HG03571 (cell line): Measurements from ENCODE around the gene C1orf53.
"Not testable (repeated sequence)": the region's sequence is repeated elsewhere in the genome, so short reads cannot be mapped to it uniquely, and the experiment has no call there.

Experiments used
- ATAC-seq: cut with Tn5 transposase; IDR thresholded peaks from one replicate; pipeline ENCODE4 v1.9.1; 2021; ENCODE audit not compliant: unreplicated experiment

The C1orf53 gene

GRCh38 chr1:197920414-197921117 is 18.1 kb downstream of the C1orf53 start:
- no peak for ATAC-seq

DNA sequence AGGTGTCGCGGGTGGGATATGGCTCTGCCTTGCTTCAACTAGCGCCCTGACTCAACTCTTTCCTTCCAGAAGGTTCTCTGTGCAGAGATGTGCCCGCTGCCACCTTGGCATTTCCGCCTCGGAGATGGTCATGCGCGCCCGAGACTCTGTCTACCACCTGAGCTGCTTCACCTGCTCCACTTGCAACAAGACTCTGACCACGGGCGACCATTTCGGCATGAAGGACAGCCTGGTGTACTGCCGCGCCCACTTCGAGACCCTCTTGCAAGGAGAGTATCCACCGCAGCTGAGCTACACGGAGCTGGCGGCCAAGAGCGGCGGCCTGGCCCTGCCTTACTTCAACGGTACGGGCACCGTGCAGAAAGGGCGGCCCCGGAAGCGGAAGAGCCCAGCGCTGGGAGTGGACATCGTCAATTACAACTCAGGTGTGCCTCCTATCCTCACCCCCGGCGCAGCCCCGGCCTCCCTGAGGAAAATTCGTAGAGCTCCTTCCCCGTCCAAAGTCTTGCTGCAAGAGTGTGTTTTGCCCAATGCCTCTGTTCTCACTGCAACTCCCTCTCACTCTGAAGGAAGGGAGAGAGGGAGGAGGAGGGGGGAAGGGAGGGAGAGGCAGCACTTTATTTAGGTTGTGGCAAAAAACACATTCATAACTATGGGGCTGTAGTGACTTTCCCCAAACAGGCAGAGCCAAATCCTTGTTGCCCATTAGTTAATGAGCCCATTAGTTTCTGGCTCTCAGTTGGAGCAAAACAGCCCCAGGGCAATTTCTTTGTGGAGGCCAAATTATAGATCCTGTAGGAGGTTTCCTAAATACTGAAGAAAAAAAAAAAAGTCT is 19.0 kb downstream of the C1orf53 start:
- ATAC-seq, result no peak

- no peak for ATAC-seq
These were observed 19.6 kb downstream of the C1orf53 start for GRCh38 chr1:197922070-197922390.

DNA sequence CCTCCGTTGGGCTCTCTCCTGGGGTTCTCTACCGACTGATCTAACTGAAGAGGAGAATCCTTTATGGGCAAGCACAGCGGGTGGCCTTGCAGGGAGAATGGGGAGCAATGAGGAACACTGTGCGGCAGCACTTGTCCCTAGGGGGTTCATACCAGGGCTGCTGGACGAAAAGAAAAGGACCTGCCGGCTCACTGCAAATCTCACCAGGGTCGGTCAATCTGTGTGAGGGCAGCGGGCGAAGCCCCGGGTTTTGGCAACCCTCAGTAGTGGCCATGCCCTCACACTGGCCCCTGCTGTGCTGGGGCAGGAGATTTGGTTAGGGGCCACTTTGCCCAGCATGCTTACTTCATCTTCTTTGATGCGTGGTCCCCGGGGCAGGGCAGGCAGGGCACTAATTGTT is 20.6 kb downstream of the C1orf53 start:
- ATAC-seq, result no peak

DNA sequence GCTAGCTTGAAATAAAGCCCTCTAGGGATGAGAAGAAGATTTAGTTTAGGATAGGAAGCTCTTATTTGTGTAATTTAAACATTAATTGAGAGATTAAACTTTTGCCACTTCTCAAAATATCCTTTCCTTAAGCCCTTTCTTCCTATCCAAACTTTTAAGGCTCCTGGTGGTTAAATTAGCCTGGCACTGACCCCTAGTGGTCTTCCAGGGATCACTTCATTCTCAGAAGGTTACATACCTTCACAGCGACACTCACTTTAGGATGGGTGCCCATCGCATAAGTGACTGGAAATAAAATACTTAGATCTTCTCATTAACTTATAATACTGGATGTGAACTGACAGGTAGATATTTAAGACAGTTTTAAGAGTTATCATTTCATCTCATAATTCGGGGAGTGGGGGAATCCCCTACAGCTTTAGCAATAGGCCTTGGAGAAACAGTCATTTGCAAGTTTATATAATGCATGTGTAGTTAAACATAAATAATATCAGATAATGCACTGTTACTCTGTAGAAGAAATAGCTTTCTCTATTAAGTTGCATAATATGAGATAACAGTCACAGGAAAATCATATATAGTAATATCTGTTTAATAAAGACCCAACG is 22.2 kb downstream of the C1orf53 start:
- ATAC-seq, result peak; percentile 73

GRCh38 chr1:197927908-197928665 is 25.7 kb downstream of the C1orf53 start:
- no peak for ATAC-seq

DNA sequence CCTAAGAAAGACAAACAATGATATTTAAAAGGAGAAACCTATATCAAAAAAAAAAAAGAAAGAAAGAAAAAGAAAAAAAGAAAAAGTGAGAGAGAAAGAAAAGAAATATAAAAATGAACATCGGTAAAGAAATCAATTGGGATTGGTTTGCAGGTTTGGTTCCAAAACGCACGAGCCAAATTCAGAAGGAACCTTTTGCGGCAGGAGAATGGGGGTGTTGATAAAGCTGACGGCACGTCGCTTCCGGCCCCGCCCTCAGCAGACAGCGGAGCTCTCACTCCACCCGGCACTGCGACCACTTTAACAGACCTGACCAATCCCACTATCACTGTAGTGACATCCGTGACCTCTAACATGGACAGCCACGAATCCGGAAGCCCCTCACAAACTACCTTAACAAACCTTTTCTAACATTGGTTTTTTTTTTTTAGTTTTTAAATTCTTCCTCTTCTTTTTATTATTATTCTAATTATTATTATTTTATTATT is 26.5 kb downstream of the C1orf53 start:
- ATAC-seq, result no peak

DNA sequence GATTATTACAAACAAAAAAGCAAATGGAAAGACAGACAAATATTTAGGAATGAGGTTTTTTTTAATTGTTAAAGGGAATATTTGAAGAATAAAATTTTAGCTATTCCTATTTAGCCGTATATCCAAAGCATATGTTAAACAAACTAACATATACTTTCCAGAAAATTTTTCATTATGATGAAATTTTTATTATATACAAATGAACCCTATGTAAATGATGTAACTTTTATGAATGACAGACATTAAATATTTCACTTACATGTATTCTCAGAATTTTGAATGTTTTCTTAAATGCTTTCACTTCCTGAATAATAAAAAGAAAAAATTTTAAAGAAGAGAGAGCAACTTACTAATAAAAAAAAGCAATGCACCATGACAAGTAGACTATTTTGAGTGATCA is 30.6 kb downstream of the C1orf53 start:
- ATAC-seq, result no peak

DNA sequence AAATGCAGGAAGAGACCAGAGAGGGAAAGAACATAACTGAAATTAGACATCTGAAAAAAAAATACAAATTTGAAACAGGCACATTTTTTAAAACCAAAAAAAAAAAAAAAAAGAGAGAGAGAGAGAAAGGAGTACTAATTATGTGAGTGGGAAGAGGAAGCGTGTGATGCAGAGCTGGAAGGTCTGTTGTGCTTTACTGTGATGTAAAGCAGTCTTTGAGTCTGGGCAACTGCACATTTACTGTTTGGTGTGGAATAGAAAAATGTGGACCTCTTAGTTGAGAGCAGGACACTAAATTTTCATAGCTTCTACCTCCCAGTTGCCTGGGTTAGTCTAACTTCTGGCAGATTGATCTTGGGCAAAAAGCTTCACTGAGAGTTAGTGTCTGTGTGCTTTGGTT is 31.2 kb downstream of the C1orf53 start:
- ATAC-seq, result no peak

DNA sequence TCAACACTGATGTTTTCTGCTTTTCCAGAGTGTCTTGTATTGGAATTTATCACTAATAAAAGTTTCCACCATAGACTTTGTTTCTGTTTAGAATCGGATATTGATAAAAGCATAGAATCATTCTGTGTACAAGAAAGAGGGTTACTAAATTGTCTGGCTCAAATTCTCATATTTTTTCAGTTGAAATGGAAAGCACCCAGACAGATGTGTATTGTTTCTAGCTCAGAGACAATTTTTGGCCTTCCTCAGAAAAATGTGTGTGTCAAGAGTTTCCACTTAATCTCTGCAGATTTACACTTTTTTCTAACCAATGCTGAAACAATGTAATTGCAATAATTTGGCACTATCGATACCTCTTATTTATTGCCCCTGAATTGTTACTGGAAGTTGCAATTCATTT is 35.0 kb downstream of the C1orf53 start:
- ATAC-seq, result no peak

DNA sequence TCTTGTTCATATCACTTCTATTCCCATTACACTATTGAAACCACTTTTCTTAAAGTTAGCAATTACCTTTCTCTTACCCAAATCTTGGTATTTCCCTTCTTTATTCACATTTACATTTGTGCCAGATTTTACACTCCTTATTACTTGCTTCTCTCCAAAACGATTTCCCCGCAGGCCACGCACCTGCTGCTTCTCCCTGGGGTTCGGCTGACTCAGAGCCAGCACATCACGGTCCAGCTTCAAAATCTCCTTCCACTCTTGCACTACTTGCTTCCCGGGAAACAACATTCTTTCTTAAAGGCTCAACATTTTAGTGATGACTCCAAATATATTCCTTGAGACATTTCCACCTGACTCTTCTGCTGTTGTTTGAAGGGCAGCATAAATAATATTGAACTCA is 35.5 kb downstream of the C1orf53 start:
- ATAC-seq, result no peak

GRCh38 chr1:197939159-197939980 is 36.9 kb downstream of the C1orf53 start:
- ATAC-seq, result not testable (repeated sequence)

DNA sequence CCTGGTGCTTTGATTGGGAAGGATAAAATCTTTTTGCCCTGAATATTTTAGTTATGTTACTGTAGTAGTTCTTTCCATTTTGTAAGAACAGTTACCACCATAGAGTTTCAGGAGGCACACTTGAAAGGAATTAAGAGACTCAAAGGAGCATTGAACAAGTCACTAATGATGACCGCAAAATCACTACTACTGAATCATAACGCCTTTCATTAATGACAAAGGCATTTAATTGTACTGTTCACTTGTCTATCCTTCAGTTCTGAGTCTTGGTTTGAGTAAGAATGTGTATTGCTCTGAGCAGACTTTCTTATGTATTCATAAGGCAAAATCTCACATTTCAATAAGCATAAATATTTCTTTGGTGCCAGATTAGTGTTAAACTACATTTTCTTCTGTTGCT is 39.6 kb downstream of the C1orf53 start:
- no peak for ATAC-seq

DNA sequence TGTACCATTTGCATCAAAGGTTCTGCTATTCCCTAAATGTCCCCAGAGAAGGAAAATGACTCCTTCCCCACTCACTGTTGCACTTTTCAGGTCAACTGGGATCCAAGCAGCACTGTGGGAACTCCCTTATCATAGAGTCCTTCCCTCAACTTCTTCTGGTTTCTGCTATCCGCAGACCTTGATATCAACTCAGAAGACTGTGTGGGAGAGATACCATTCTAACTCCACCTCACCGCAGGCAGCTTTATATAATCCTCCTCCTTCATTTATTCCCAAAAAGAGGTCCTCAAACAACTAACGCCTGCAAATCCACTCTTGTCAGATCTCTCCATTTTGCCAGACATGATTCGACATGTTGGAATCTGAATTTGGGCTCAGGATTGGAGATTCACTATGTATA is 42.1 kb downstream of the C1orf53 start:
- no peak for ATAC-seq

- ATAC-seq, result no peak
These were observed 46.8 kb downstream of the C1orf53 start for GRCh38 chr1:197948926-197949899.

DNA sequence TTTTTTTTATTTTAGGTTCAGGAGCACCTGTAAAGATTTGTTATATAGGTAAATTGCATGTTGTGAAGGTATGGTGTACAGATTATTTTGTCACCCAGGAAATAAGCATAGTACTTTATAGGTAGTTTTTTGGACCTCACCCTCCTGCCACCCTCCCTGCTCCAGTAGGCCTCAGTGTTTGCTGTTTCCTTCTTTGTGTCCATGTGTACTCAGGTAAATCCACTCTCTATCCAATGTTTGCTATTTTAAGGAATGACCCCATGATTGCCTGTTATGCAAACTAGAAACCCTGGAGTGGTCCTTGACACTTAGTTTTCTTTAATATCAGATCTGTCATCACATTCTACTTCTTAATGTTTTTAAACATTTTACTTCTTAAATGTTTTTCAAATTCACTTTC is 48.7 kb downstream of the C1orf53 start:
- ATAC-seq, result no peak

GRCh38 chr1:197951617-197952175 is 49.3 kb downstream of the C1orf53 start:
- ATAC-seq, result no peak

GRCh38 chr1:197953472-197953871 is 51.0 kb downstream of the C1orf53 start:
- not testable (repeated sequence) for ATAC-seq
